Gastroesophageal sphincter (tissue), 3 donors: Measurements from ENCODE around the gene ERVK3-1.

Experiments
- CTCF ChIP-seq, 4 experiments: fragments of 200-600 bp in 2 of 4; fragments of 450-650 bp in 2 of 4; sonication (generic) in 1 of 4; IDR thresholded peaks; one replicate each; pipeline ENCODE4 v1.5.1; 2017 to 2019; ENCODE audit warnings: antibody characterized with exemption in 4 of 4, mild to moderate bottlenecking in 2 of 4, moderate library complexity in 2 of 4
- POLR2A ChIP-seq, 2 donors: fragments of 450-650 bp; IDR thresholded peaks; one replicate each; pipeline ENCODE4 v1.6.1; 2017; ENCODE audit warnings: antibody characterized with exemption in 2 of 2, mild to moderate bottlenecking in 2 of 2, moderate library complexity in 1 of 2
- POLR2AphosphoS5 ChIP-seq: sonication (generic); formaldehyde crosslinking; IDR thresholded peaks from one replicate; pipeline ENCODE4 v1.6.1; 2017; ENCODE audit warnings: antibody characterized with exemption

GRCh38 chr19:58304748-58305064 lies 471 bp upstream of the ERVK3-1 start:
- no peak for TF ChIP-seq CTCF (IDR thresholded peaks at IDR 0.05)
- TF ChIP-seq POLR2AphosphoS5 = no peak
- no peak for TF ChIP-seq POLR2A (IDR thresholded peaks at IDR 0.05)
